Measurements from ENCODE around the gene SLC38A11.

DNA sequence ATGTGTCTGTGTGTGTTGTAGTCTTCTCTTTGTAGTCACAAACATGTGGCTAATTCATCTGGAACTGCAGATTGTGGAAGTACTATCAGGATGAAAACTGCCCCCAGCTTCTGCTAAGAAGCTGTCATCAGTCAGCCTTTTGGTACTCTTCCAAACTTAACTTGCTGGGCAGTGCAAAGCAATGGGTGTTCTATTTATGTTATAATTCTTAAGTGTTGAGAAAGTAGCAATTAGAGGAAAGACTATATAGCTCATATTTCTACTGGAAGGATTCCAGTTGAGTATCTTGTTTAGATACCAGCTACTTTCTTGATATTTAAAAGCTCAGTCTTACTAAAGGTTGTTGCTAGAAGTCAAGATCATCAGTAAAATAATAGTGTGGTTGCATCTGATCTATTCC lies 52.1 kb downstream of the SLC38A11 start:
- TF ChIP-seq, protein P1, sequence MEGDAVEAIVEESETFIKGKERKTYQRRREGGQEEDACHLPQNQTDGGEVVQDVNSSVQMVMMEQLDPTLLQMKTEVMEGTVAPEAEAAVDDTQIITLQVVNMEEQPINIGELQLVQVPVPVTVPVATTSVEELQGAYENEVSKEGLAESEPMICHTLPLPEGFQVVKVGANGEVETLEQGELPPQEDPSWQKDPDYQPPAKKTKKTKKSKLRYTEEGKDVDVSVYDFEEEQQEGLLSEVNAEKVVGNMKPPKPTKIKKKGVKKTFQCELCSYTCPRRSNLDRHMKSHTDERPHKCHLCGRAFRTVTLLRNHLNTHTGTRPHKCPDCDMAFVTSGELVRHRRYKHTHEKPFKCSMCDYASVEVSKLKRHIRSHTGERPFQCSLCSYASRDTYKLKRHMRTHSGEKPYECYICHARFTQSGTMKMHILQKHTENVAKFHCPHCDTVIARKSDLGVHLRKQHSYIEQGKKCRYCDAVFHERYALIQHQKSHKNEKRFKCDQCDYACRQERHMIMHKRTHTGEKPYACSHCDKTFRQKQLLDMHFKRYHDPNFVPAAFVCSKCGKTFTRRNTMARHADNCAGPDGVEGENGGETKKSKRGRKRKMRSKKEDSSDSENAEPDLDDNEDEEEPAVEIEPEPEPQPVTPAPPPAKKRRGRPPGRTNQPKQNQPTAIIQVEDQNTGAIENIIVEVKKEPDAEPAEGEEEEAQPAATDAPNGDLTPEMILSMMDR (IDR thresholded peaks at IDR 0.05) = no peak
- peak; percentile 23; the same call in 1 of the 2 replicates for TF ChIP-seq NFIC (IDR thresholded peaks at IDR 0.05; ENCODE audit: borderline replicate concordance)
- no peak for TF ChIP-seq RAD21 (IDR thresholded peaks at IDR 0.05; ENCODE audit: low read length)
- TF ChIP-seq TCF12 (IDR thresholded peaks at IDR 0.05) = peak; percentile 30; the same call in 1 of the 2 replicates
- TF ChIP-seq RFX5 (IDR thresholded peaks at IDR 0.05; ENCODE audit: low read length) = no peak
- no peak for TF ChIP-seq FOXJ3 (CRISPR knock-in tag; IDR thresholded peaks at IDR 0.05)
- no peak for TF ChIP-seq USF1 (IDR thresholded peaks at IDR 0.05; ENCODE audit: borderline replicate concordance, low read depth)
- no peak; the same call in 1 of the 2 replicates for TF ChIP-seq POLR2AphosphoS5 (IDR thresholded peaks at IDR 0.05; ENCODE audit: low read depth, low read length)
- no peak for TF ChIP-seq CHD2 (IDR thresholded peaks at IDR 0.05; ENCODE audit: low read length, partially characterized antibody)
- no peak for TF ChIP-seq MAX (IDR thresholded peaks at IDR 0.05; ENCODE audit: low read depth)
- TF ChIP-seq EZH2phosphoT487 (IDR thresholded peaks at IDR 0.05; ENCODE audit: borderline replicate concordance, low read depth) = no peak
- no peak for TF ChIP-seq SMC3 (IDR thresholded peaks at IDR 0.05; ENCODE audit: low read depth, low read length)
- TF ChIP-seq GATA2 (CRISPR knock-in tag; IDR thresholded peaks at IDR 0.05) = no peak

Measured in SK-N-SH (cell line).